Left lung (tissue), 14 donors: Measurements from ENCODE around the gene MFSD6. TPM values are rescaled to one million over a fixed set of nuclear protein-coding genes. Genes with fewer than 3 reads are reported as not detected.
"Not testable (repeated sequence)": the region's sequence is repeated elsewhere in the genome, so short reads cannot be mapped to it uniquely, and the experiment has no call there.

Experiments used
- ATAC-seq: fragments of 200-7000 bp; cut with Tn5 transposase; one replicate; pipeline ENCODE4 v1.9.1; 2020; ENCODE audit warnings: moderate library complexity
- DNase-seq, 4 donors: peaks; one replicate each; pipeline ENCODE4 v3.0.0-alpha.2; 2013 to 2020
- H3K27ac ChIP-seq, 2 donors: fragments of 200-600 bp; sonication (generic) in 1 of 2; one replicate each; pipeline versions ENCODE4 v1.5.0 to v1.8.0; 2020 to 2021
- H3K27me3 ChIP-seq, 2 donors: fragments of 200-600 bp; sonication (generic) in 1 of 2; one replicate each; pipeline versions ENCODE4 v1.5.0 to v1.8.0; 2020 to 2021
- H3K36me3 ChIP-seq, 2 donors: fragments of 200-600 bp; sonication (generic) in 1 of 2; one replicate each; pipeline versions ENCODE4 v1.5.0 to v1.8.0; 2020 to 2021
- H3K4me1 ChIP-seq, 2 donors: fragments of 200-600 bp; one replicate each; pipeline ENCODE4 v1.8.0; 2021
- H3K4me3 ChIP-seq, 2 donors: fragments of 200-600 bp; sonication (generic) in 1 of 2; one replicate each; pipeline versions ENCODE4 v1.5.0 to v1.8.0; 2020 to 2021; ENCODE audit warnings: mild to moderate bottlenecking in 1 of 2
- H3K9me3 ChIP-seq, 2 donors: fragments of 200-600 bp; sonication (generic) in 1 of 2; one replicate each; pipeline versions ENCODE4 v1.5.0 to v1.8.0; 2020 to 2021
- intact Hi-C, 2 donors: fragments of 100-400 bp; cut with DNase I; formaldehyde crosslinking; loops; one replicate each; pipeline versions ENCODE4 v1.11.2 to v1.14.2; 2022
- long read RNA-seq, 12 donors: library from polyadenylated mRNA in 2 of 12; unstranded in 2 of 12; transcript quantifications; one replicate each; pipeline ENCODE4 v2.0.0 and lab custom pipeline, GENCODE V29; 2019 to 2026
- polyA plus RNA-seq, 6 donors: library from polyadenylated mRNA; unstranded; fragments of 120-200 nt; gene quantifications; one replicate each; pipeline ENCODE4 v1.2.1, GENCODE V29; 2013; ENCODE audit not compliant: insufficient read length in 6 of 6
- total RNA-seq, 2 donors: library from RNA; stranded (reverse); fragmentation: NEBNext Ultra II Directional; extraction: Animal tissue kit (Norgen Biotek cat#: 25700); gene quantifications; one replicate each; pipeline ENCODE4 v1.2.1, GENCODE V29; 2021
- TF ChIP-seq, protein P1 (sequence below), 2 donors: fragments of 200-600 bp; sonication (generic) in 1 of 2; IDR thresholded peaks; one replicate each; pipeline versions ENCODE4 v1.5.0 to v1.8.0; 2021; ENCODE audit warnings: antibody characterized with exemption in 2 of 2
- donor health status: DM: no; HTN: yes; CAD: no.
- donor health status: DM: no; HTN: no; CAD: no.

MFSD6 gene
- total RNA-seq: 10 to 100 TPM; 38.2 to 46.6 TPM
- 10 to 100 TPM; 21.5 to 25.1 (median 24.6) TPM for polyA plus RNA-seq
- long read RNA-seq, donor 1, full-length matches to known transcripts: 9 of 9 reads
- long read RNA-seq, donor 1, partial matches to known transcripts: 0 of 9 reads
- long read RNA-seq, donor 1, other reads (novel, unspliced or antisense): 0 of 9 reads
- long read RNA-seq, donor 2, full-length matches to known transcripts: 6 of 11 reads
- long read RNA-seq, donor 2, partial matches to known transcripts: 0 of 11 reads
- long read RNA-seq, donor 2, other reads (novel, unspliced or antisense): 5 of 11 reads
- long read RNA-seq, donor 3: 0 reads
- long read RNA-seq, donor 4, partial matches to known transcripts: 0 of 3 reads
- long read RNA-seq, donor 4, other reads (novel, unspliced or antisense): 1 of 3 reads
- long read RNA-seq, donor 5, full-length matches to known transcripts: 8 of 8 reads
- long read RNA-seq, donor 5, partial matches to known transcripts: 0 of 8 reads
- long read RNA-seq, donor 5, other reads (novel, unspliced or antisense): 0 of 8 reads
- long read RNA-seq, donor 6, full-length matches to known transcripts: 6 of 6 reads
- long read RNA-seq, donor 6, partial matches to known transcripts: 0 of 6 reads
- long read RNA-seq, donor 6, other reads (novel, unspliced or antisense): 0 of 6 reads
- long read RNA-seq, donor 7, full-length matches to known transcripts: 2 of 2 reads
- long read RNA-seq, donor 7, partial matches to known transcripts: 0 of 2 reads
- long read RNA-seq, donor 7, other reads (novel, unspliced or antisense): 0 of 2 reads
- long read RNA-seq, donor 8, full-length matches to known transcripts: 6 of 6 reads
- long read RNA-seq, donor 8, partial matches to known transcripts: 0 of 6 reads
- long read RNA-seq, donor 8, other reads (novel, unspliced or antisense): 0 of 6 reads
- long read RNA-seq, donor 9: 0 reads
- long read RNA-seq, donor 10, partial matches to known transcripts: 0 of 2 reads
- long read RNA-seq, donor 10, other reads (novel, unspliced or antisense): 2 of 2 reads
- long read RNA-seq, donor 11, full-length matches to known transcripts: 6 of 6 reads
- long read RNA-seq, donor 11, partial matches to known transcripts: 0 of 6 reads
- long read RNA-seq, donor 11, other reads (novel, unspliced or antisense): 0 of 6 reads
- long read RNA-seq, donor 12, full-length matches to known transcripts: 4 of 4 reads
- long read RNA-seq, donor 12, partial matches to known transcripts: 0 of 4 reads
- long read RNA-seq, donor 12, other reads (novel, unspliced or antisense): 0 of 4 reads

DNA sequence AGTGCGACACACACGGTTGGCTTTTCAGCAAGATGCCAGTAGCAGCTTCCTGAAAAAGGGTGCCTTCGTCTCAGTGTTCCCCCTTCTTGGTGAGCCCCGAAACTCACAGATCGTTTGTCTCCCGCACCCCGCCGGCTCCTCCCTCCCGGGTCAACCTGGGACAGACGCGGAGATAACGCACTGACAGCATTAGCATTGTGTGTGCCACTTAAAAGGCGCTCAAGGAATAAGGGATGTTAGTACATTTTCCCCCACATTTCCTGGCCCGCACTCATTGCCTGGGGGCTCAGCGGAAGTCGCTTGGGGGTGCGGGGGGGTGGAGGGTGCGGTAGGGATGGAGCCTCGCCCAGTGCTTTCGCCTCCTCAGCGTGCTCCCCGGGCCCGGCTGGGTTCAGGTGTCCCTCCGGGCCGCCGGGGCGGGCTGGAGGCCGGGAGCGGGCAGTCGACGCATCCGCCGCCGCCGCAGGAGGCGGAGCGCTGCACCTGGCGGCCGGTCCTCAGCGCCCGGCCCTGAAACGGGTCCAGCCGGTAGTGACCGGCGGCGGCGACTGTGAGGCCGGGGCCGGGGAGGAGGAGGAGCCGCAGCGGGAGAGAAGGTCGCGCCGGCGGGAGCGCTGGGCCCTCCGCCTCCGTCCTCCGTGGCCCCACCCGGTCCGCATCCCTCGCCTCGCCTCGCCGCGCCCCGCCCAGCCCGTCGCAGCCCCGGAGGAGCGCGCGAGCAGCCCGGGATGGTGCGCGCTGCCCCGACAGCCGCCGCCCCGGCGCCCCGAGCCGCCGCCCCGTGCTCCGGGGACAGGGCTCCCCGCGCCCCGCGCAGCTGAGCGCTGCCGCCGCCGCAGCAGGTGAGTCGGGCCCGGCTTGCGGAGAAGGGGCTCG, at the start of gene MFSD6:
Gene MFSD6, plus strand, starts transcription at position 694 of the 876 bp plus-strand sequence. CDS start 27,675 bp downstream, outside the sequence.
- no peaks in the 10 kb centered on the region for H3K36me3 ChIP-seq
- DNase-seq (peak; percentile 30 to 91 (median 55)), ATAC-seq (peak; percentile 78)
- intact Hi-C loops: no loop called here
- peak within 1 kb of the TSS; percentile 82 to 86 for H3K27ac ChIP-seq
- peaks cover 0 to 27% of the 10 kb centered on the region in 2 donors for H3K4me1 ChIP-seq
- peaks cover 0 to 23% of the 10 kb centered on the region in 2 donors for H3K27me3 ChIP-seq
- TF ChIP-seq, protein P1, sequence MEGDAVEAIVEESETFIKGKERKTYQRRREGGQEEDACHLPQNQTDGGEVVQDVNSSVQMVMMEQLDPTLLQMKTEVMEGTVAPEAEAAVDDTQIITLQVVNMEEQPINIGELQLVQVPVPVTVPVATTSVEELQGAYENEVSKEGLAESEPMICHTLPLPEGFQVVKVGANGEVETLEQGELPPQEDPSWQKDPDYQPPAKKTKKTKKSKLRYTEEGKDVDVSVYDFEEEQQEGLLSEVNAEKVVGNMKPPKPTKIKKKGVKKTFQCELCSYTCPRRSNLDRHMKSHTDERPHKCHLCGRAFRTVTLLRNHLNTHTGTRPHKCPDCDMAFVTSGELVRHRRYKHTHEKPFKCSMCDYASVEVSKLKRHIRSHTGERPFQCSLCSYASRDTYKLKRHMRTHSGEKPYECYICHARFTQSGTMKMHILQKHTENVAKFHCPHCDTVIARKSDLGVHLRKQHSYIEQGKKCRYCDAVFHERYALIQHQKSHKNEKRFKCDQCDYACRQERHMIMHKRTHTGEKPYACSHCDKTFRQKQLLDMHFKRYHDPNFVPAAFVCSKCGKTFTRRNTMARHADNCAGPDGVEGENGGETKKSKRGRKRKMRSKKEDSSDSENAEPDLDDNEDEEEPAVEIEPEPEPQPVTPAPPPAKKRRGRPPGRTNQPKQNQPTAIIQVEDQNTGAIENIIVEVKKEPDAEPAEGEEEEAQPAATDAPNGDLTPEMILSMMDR (IDR thresholded peaks at IDR 0.05): no peak
- peak within 1 kb of the TSS; percentile 73 to 80 for H3K4me3 ChIP-seq
- no peaks in the 10 kb centered on the region for H3K9me3 ChIP-seq

DNA sequence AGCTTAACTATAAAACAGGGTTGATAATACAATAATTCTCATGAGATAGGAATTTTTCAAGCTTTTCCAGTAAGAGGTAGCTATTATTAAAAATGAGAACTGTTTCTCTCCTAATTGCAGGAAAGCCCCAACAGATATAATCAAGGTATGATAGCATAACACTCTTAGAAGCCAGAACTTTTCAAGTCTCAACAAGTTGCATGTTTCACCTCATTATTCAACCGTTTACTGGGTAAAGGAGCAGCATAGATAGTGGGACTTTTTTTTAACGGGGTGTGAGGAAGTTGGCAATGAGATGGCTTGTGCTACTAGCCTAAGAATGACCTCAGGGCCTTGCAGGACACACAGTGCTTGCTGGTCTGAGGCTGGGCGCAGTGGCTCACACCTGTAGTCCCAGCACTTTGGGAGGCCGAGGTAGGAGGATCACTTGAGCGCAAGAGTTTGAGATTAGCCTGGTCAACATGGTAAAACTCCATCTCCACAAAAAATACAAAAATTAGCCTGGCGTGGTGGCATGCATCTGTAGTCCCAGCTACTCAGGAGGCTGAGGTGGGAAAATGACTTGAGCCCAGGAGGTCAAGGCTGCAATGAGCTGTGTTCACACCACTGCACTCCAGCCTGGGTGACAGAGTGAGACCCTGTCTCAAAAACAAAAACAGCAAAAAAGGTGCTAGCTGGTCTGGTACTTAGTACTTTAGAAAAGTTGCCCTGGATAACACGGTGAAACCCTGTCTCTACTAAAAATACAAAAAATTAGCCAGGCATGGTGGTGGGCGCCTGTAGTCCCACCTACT, 49.3 kb upstream of the MFSD6 start:
- H3K27me3 ChIP-seq, H3K36me3 ChIP-seq, H3K4me3 ChIP-seq, intact Hi-C loops, ATAC-seq, DNase-seq, H3K9me3 ChIP-seq: not testable (repeated sequence)
- Histone ChIP-seq H3K27ac (peak overlapping the region in 1 of 2 donors; percentile 56), H3K4me1 (peaks cover 0 to 35% of the 10 kb centered on the region in 2 donors)

DNA sequence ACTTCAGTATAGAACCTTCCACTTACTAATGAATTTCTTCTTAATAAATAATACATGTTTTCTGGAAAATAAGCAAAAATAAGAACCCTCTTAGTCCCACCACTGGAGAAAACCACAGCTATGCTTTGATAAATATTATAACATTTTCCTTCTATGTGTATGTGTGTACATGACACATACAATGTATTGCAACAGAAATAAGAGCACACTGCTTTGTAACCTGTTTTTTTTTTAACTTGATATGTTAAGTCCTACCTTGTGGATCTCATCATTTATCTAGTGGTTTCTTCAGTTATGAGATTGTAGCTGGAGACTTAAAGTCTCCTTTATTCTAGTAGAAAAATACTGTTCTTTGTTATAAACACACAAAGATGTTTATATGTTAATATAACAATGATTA, 47.6 kb upstream of the MFSD6 start:
- Histone ChIP-seq H3K9me3 (no peaks in the 10 kb centered on the region), H3K27me3 (no peaks in the 10 kb centered on the region), H3K4me3 (no peak overlapping the region), H3K27ac (peak overlapping the region in 1 of 2 donors; percentile 56), H3K4me1 (peaks cover 0 to 27% of the 10 kb centered on the region in 2 donors), H3K36me3 (peaks cover 0 to 19% of the 10 kb centered on the region in 2 donors)
- ATAC-seq (no peak), DNase-seq (no peak)
- intact Hi-C loops: no loop called here
- TF ChIP-seq, protein P1 (IDR thresholded peaks at IDR 0.05): no peak

DNA sequence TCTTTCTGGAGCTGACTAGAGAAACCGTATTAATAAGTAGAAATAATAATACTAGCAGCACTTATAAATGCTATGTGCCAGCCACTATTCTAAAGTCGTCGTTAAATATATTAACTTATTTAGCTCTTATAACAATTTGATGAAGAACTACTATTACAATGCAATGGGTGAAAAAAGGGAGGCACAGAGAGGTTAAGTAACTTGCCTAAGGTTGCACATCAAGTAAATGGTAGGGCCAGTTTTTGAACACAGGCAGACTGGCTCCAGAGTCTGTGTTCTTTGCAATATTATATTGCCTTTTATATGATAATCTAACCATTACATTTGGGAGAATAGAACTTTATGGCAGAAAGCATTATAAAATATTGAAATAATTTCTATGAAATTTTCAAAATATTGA, 47.2 kb upstream of the MFSD6 start:
- peaks cover 0 to 22% of the 10 kb centered on the region in 2 donors for H3K36me3 ChIP-seq
- no peak overlapping the region for H3K4me3 ChIP-seq
- intact Hi-C loops: no loop called here
- no peaks in the 10 kb centered on the region for H3K27me3 ChIP-seq
- ATAC-seq: no peak
- H3K4me1 ChIP-seq: peaks cover 0 to 24% of the 10 kb centered on the region in 2 donors
- no peak for DNase-seq
- H3K27ac ChIP-seq: no peak overlapping the region
- no peaks in the 10 kb centered on the region for H3K9me3 ChIP-seq
- TF ChIP-seq, protein P1 (IDR thresholded peaks at IDR 0.05): no peak
